G401.6 (cell line): Measurements from ENCODE around the gene ZDHHC18.

ENCODE experiments used
- FAIRE-seq: peaks from 2 replicates; lab custom pipeline; 2012; peaks lifted over from hg19 to GRCh38; lab: Jason Lieb, UNC

The ZDHHC18 gene

DNA sequence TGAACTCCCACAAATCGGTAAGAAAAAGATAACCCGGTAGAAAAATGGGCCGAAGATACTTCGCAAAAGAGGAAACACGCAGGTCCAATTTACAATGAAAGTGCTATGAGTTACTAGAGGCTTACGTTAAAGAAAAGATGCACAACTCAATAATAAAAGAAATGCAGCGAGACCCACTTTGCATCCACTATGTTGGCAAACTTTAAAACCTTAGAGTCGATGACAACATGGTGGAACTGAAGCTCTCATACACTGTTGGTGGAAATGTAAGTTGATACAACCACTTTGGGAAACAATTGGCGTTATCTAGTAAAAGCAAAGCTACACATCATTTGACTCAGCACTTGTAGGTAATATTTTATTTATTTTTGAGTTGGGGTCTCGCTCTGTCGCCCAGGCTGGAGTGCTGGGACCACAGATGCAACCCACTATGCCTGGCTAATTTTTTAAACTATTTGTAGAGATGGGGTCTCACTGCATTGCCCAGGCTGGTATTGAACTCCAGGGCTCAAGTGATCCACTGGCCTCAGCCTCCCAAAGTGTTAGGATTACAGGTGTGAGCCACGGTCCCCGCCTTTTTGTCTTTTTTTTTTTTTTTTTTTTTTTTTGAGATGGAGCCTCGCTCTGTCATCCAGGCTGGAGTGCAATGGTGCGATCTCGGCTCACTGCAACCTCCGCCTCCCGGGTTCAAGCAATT lies 74.5 kb downstream of the ZDHHC18 start:
- no peak for FAIRE-seq
